GM12891 (cell line): ENCODE measurements around the gene SRRM4.

ENCODE experiments used
- PAX5 ChIP-seq: IDR thresholded peaks from 2 replicates; pipeline ENCODE4 v1.6.1; 2011; ENCODE audit warnings: low read length, moderate library complexity, mild to moderate bottlenecking; ENCODE audit not compliant: insufficient read depth, severe bottlenecking
- POLR2A ChIP-seq: IDR thresholded peaks from 2 replicates; pipeline ENCODE4 v1.6.1; 2011; ENCODE audit warnings: low read depth, low read length, control low read depth
- POLR2AphosphoS5 ChIP-seq: IDR thresholded peaks from 2 replicates; pipeline ENCODE4 v1.6.1; 2011; ENCODE audit warnings: low read depth, low read length, control low read depth
- POU2F2 ChIP-seq: IDR thresholded peaks from 2 replicates; pipeline ENCODE4 v1.6.1; 2011; ENCODE audit warnings: low read depth, mild to moderate bottlenecking, control low read depth, low read length, moderate library complexity
- SPI1 ChIP-seq: IDR thresholded peaks from 2 replicates; pipeline ENCODE4 v1.6.1; 2011; ENCODE audit warnings: low read depth, low read length, control low read depth
- TAF1 ChIP-seq: IDR thresholded peaks from 2 replicates; pipeline ENCODE4 v1.6.1; 2011; ENCODE audit warnings: low read depth, low read length, control low read depth

GRCh38 chr12:119122047-119122446 lies 140.7 kb downstream of the SRRM4 start:
- no peak for TF ChIP-seq POLR2AphosphoS5
- TF ChIP-seq POLR2A: no peak
- TF ChIP-seq TAF1: no peak
- TF ChIP-seq POU2F2: no peak
- no peak for TF ChIP-seq PAX5
- no peak for TF ChIP-seq SPI1
